HEK293 (cell line): Measurements from ENCODE around the gene KPNA2.

ENCODE experiments used
- BCL6B ChIP-seq: fragments of 450-650 bp; formaldehyde crosslinking; IDR thresholded peaks from 2 replicates; pipeline ENCODE4 v1.5.1; 2017; ENCODE audit warnings: missing biosample characterization, missing genetic modification characterization
- EGR2 ChIP-seq: fragments of 450-650 bp; formaldehyde crosslinking; IDR thresholded peaks from 2 replicates; pipeline ENCODE4 v1.5.1; 2016; ENCODE audit warnings: low read depth, missing biosample characterization, missing genetic modification characterization
- KLF8 ChIP-seq: fragments of 450-650 bp; formaldehyde crosslinking; IDR thresholded peaks from 2 replicates; pipeline ENCODE4 v1.5.1; 2016; ENCODE audit warnings: missing biosample characterization, missing genetic modification characterization
- KLF9 ChIP-seq: fragments of 450-650 bp; formaldehyde crosslinking; IDR thresholded peaks from 2 replicates; pipeline ENCODE4 v1.5.1; 2016; ENCODE audit warnings: missing biosample characterization, missing genetic modification characterization, low read depth
- SCRT1 ChIP-seq: fragments of 450-650 bp; formaldehyde crosslinking; IDR thresholded peaks from 2 replicates; pipeline ENCODE4 v1.5.1; 2016; ENCODE audit warnings: missing biosample characterization, missing genetic modification characterization, borderline replicate concordance
- SP2 ChIP-seq: fragments of 450-650 bp; formaldehyde crosslinking; IDR thresholded peaks from 2 replicates; pipeline ENCODE4 v1.5.1; 2016; ENCODE audit warnings: missing biosample characterization, missing genetic modification characterization
- ZBTB17 ChIP-seq: fragments of 450-650 bp; formaldehyde crosslinking; IDR thresholded peaks from 2 replicates; pipeline ENCODE4 v1.5.1; 2016; ENCODE audit warnings: missing biosample characterization, missing genetic modification characterization
- ZBTB7A ChIP-seq: fragments of 450-650 bp; formaldehyde crosslinking; IDR thresholded peaks from 2 replicates; pipeline ENCODE4 v1.5.1; 2016; ENCODE audit warnings: low read depth, missing biosample characterization, missing genetic modification characterization
- ZNF311 ChIP-seq: fragments of 450-650 bp; formaldehyde crosslinking; IDR thresholded peaks from 2 replicates; pipeline ENCODE4 v1.5.1; 2017; ENCODE audit warnings: missing biosample characterization, missing genetic modification characterization, borderline replicate concordance
- ZNF366 ChIP-seq: fragments of 450-650 bp; formaldehyde crosslinking; conservative IDR thresholded peaks from 2 replicates; pipeline ENCODE4 v1.5.1; 2016; ENCODE audit warnings: missing biosample characterization, missing genetic modification characterization
- ZNF530 ChIP-seq: fragments of 450-650 bp; formaldehyde crosslinking; IDR thresholded peaks from 2 replicates; pipeline ENCODE4 v1.5.1; 2016; ENCODE audit warnings: low read depth, missing biosample characterization, missing genetic modification characterization
- ZNF548 ChIP-seq: fragments of 450-650 bp; formaldehyde crosslinking; IDR thresholded peaks from 2 replicates; pipeline ENCODE4 v1.5.1; 2016; ENCODE audit warnings: missing biosample characterization, missing genetic modification characterization
- ZNF549 ChIP-seq: fragments of 450-650 bp; IDR thresholded peaks from 2 replicates; pipeline ENCODE4 v1.5.1; 2018; ENCODE audit warnings: missing biosample characterization, missing genetic modification characterization, mild to moderate bottlenecking, inconsistent platforms, moderate library complexity
- ZNF555 ChIP-seq: fragments of 450-650 bp; formaldehyde crosslinking; conservative IDR thresholded peaks from 2 replicates; pipeline ENCODE4 v1.5.1; 2017; ENCODE audit warnings: missing biosample characterization, mild to moderate bottlenecking, missing genetic modification characterization, inconsistent platforms
- ZNF571 ChIP-seq: fragments of 450-650 bp; formaldehyde crosslinking; IDR thresholded peaks from 2 replicates; pipeline ENCODE4 v1.5.0; 2017; ENCODE audit warnings: missing biosample characterization, missing genetic modification characterization
- ZNF660 ChIP-seq: fragments of 450-650 bp; IDR thresholded peaks from 2 replicates; pipeline ENCODE4 v1.5.1; 2018; ENCODE audit warnings: missing biosample characterization, mild to moderate bottlenecking, missing genetic modification characterization
- ZNF791 ChIP-seq: fragments of 450-650 bp; formaldehyde crosslinking; IDR thresholded peaks from 2 replicates; pipeline ENCODE4 v1.5.1; 2016; ENCODE audit warnings: missing biosample characterization, missing genetic modification characterization
- ZNF792 ChIP-seq: fragments of 450-650 bp; formaldehyde crosslinking; IDR thresholded peaks from 2 replicates; pipeline ENCODE4 v1.5.1; 2016; ENCODE audit warnings: missing biosample characterization, missing genetic modification characterization
- ZSCAN23 ChIP-seq: fragments of 450-650 bp; formaldehyde crosslinking; IDR thresholded peaks from 2 replicates; pipeline ENCODE4 v1.5.1; 2016; ENCODE audit warnings: missing biosample characterization, missing genetic modification characterization
- ZSCAN4 ChIP-seq: fragments of 450-650 bp; formaldehyde crosslinking; IDR thresholded peaks from 2 replicates; pipeline ENCODE4 v1.5.1; 2017; ENCODE audit warnings: missing biosample characterization, missing genetic modification characterization
- ZXDB ChIP-seq: fragments of 450-650 bp; formaldehyde crosslinking; IDR thresholded peaks from 2 replicates; pipeline ENCODE4 v1.5.1; 2016; ENCODE audit warnings: missing biosample characterization, missing genetic modification characterization
- TF ChIP-seq, protein P1 (sequence below): fragments of 450-650 bp; formaldehyde crosslinking; IDR thresholded peaks from 2 replicates; pipeline ENCODE4 v1.5.1; 2016; ENCODE audit warnings: missing biosample characterization, missing genetic modification characterization
- TF ChIP-seq, protein P2 (sequence below): fragments of 450-650 bp; formaldehyde crosslinking; IDR thresholded peaks from 2 replicates; pipeline ENCODE4 v1.5.1; 2016; ENCODE audit warnings: missing biosample characterization, missing genetic modification characterization
- TF ChIP-seq, protein P3 (sequence below): fragments of 450-650 bp; formaldehyde crosslinking; IDR thresholded peaks from 2 replicates; pipeline ENCODE4 v1.5.1; 2017; ENCODE audit warnings: missing biosample characterization, missing genetic modification characterization
- TF ChIP-seq, protein P4 (sequence below): fragments of 450-650 bp; formaldehyde crosslinking; IDR thresholded peaks from 2 replicates; pipeline ENCODE4 v1.5.1; 2017; ENCODE audit warnings: missing biosample characterization, missing genetic modification characterization
- TF ChIP-seq, protein P5 (sequence below): fragments of 450-650 bp; formaldehyde crosslinking; IDR thresholded peaks from 2 replicates; pipeline ENCODE4 v1.5.1; 2016; ENCODE audit warnings: missing biosample characterization, missing genetic modification characterization
- TF ChIP-seq, protein P6 (sequence below): IDR thresholded peaks from 2 replicates; pipeline ENCODE4 v1.6.1; 2011; ENCODE audit warnings: mild to moderate bottlenecking, low read depth, low read length, borderline replicate concordance

KPNA2 gene

GRCh38 chr17:68019675-68020408 is 15.7 kb upstream of the KPNA2 start (continued):
- TF ChIP-seq BCL6B (tag by site-specific recombination) (0 out of 2 replicates have a peak, but pooled peaks have one; percentile 5), ZNF530 (tag by site-specific recombination) (no peak), ZBTB7A (peak; percentile 62; the same call in 1 of the 2 replicates), ZNF555 (tag by site-specific recombination) (no peak), ZBTB17 (tag by site-specific recombination) (peak; percentile 95), SP2 (peak; percentile 67), ZNF571 (tag by site-specific recombination) (no peak), KLF9 (tag by site-specific recombination) (peak; percentile 92), KLF8 (tag by site-specific recombination) (peak; percentile 93), SCRT1 (tag by site-specific recombination) (no peak), ZNF311 (tag by site-specific recombination) (no peak), ZSCAN23 (tag by site-specific recombination) (0 out of 2 replicates have a peak, but pooled peaks have one; percentile 55), ZNF548 (no peak), ZNF660 (tag by site-specific recombination) (peak; percentile 96), ZSCAN4 (peak; percentile 70; the same call in 1 of the 2 replicates), EGR2 (peak; percentile 98), ZXDB (tag by site-specific recombination) (peak; percentile 84), ZNF791 (no peak), ZNF549 (tag by site-specific recombination) (peak; percentile 94), ZNF366 (tag by site-specific recombination) (peak; percentile 96), ZNF792 (tag by site-specific recombination) (no peak)
- TF ChIP-seq, protein P1, sequence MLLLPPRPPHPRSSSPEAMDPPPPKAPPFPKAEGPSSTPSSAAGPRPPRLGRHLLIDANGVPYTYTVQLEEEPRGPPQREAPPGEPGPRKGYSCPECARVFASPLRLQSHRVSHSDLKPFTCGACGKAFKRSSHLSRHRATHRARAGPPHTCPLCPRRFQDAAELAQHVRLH (tag by site-specific recombination) = peak; percentile 92
- TF ChIP-seq, protein P2, sequence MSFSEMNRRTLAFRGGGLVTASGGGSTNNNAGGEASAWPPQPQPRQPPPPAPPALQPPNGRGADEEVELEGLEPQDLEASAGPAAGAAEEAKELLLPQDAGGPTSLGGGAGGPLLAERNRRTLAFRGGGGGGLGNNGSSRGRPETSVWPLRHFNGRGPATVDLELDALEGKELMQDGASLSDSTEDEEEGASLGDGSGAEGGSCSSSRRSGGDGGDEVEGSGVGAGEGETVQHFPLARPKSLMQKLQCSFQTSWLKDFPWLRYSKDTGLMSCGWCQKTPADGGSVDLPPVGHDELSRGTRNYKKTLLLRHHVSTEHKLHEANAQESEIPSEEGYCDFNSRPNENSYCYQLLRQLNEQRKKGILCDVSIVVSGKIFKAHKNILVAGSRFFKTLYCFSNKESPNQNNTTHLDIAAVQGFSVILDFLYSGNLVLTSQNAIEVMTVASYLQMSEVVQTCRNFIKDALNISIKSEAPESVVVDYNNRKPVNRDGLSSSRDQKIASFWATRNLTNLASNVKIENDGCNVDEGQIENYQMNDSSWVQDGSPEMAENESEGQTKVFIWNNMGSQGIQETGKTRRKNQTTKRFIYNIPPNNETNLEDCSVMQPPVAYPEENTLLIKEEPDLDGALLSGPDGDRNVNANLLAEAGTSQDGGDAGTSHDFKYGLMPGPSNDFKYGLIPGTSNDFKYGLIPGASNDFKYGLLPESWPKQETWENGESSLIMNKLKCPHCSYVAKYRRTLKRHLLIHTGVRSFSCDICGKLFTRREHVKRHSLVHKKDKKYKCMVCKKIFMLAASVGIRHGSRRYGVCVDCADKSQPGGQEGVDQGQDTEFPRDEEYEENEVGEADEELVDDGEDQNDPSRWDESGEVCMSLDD = no peak; the same call in 1 of the 2 replicates
- TF ChIP-seq, protein P3, sequence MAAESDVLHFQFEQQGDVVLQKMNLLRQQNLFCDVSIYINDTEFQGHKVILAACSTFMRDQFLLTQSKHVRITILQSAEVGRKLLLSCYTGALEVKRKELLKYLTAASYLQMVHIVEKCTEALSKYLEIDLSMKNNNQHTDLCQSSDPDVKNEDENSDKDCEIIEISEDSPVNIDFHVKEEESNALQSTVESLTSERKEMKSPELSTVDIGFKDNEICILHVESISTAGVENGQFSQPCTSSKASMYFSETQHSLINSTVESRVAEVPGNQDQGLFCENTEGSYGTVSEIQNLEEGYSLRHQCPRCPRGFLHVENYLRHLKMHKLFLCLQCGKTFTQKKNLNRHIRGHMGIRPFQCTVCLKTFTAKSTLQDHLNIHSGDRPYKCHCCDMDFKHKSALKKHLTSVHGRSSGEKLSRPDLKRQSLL (tag by site-specific recombination) = peak; percentile 60
- TF ChIP-seq, protein P4, sequence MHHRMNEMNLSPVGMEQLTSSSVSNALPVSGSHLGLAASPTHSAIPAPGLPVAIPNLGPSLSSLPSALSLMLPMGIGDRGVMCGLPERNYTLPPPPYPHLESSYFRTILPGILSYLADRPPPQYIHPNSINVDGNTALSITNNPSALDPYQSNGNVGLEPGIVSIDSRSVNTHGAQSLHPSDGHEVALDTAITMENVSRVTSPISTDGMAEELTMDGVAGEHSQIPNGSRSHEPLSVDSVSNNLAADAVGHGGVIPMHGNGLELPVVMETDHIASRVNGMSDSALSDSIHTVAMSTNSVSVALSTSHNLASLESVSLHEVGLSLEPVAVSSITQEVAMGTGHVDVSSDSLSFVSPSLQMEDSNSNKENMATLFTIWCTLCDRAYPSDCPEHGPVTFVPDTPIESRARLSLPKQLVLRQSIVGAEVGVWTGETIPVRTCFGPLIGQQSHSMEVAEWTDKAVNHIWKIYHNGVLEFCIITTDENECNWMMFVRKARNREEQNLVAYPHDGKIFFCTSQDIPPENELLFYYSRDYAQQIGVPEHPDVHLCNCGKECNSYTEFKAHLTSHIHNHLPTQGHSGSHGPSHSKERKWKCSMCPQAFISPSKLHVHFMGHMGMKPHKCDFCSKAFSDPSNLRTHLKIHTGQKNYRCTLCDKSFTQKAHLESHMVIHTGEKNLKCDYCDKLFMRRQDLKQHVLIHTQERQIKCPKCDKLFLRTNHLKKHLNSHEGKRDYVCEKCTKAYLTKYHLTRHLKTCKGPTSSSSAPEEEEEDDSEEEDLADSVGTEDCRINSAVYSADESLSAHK = peak; percentile 74
- TF ChIP-seq, protein P5, sequence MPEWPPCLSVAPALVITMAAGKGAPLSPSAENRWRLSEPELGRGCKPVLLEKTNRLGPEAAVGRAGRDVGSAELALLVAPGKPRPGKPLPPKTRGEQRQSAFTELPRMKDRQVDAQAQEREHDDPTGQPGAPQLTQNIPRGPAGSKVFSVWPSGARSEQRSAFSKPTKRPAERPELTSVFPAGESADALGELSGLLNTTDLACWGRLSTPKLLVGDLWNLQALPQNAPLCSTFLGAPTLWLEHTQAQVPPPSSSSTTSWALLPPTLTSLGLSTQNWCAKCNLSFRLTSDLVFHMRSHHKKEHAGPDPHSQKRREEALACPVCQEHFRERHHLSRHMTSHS (tag by site-specific recombination) = 0 out of 2 replicates have a peak, but pooled peaks have one; percentile 23
- TF ChIP-seq, protein P6, sequence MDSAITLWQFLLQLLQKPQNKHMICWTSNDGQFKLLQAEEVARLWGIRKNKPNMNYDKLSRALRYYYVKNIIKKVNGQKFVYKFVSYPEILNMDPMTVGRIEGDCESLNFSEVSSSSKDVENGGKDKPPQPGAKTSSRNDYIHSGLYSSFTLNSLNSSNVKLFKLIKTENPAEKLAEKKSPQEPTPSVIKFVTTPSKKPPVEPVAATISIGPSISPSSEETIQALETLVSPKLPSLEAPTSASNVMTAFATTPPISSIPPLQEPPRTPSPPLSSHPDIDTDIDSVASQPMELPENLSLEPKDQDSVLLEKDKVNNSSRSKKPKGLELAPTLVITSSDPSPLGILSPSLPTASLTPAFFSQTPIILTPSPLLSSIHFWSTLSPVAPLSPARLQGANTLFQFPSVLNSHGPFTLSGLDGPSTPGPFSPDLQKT = no peak
